K562 (cell line): ENCODE data around the gene BCL7C. TPM values are rescaled to one million over a fixed set of nuclear protein-coding genes. Genes with fewer than 3 reads are reported as not detected.

ENCODE experiments used
- CC2D1A ChIP-seq: fragments of 450-650 bp; IDR thresholded peaks from 2 replicates; pipeline ENCODE4 v1.6.1; 2017; ENCODE audit warnings: mild to moderate bottlenecking
- PTTG1 ChIP-seq: fragments of 450-650 bp; IDR thresholded peaks from 2 replicates; pipeline ENCODE4 v1.6.1; 2016; ENCODE audit warnings: low read depth, mild to moderate bottlenecking, missing genetic modification characterization, missing compliant biosample characterization
- polyA plus RNA-seq, 8 experiments: library from polyadenylated mRNA; depleted of rRNA in 4 of 8; stranded (reverse) in 5 of 8; unstranded in 3 of 8; fragments of >200 nt; fragmentation: Nextera tagmentation in 2 of 8; fragmentation: Illumina TruSeq in 1 of 8; extraction: Ambion mirVana in 2 of 8; extraction: Trizol in 1 of 8; gene quantifications; 2 replicates each; pipeline versions ENCODE4 v1.2.1 to v1.2.3, GENCODE V29; 2011 to 2014; ENCODE audit warnings: inconsistent platforms in 1 of 8, missing spikeins in 1 of 8
- total RNA-seq, 7 experiments: library from RNA; depleted of rRNA in 6 of 7; stranded (reverse); fragments of >200 nt in 6 of 7; fragmentation: Illumina TruSeq in 2 of 7; extraction: Trizol in 2 of 7; gene quantifications; 2 replicates each; pipeline versions ENCODE4 v1.2.1 to v1.2.3, GENCODE V29; 2011 to 2021; ENCODE audit warnings: low replicate concordance in 1 of 7
- TF ChIP-seq, protein P1 (sequence below): sonication (generic); formaldehyde crosslinking; IDR thresholded peaks from 2 replicates; pipeline ENCODE4 v1.8.0; 2022; ENCODE audit warnings: missing genetic modification reagents, mild to moderate bottlenecking, moderate library complexity, borderline replicate concordance
- TF ChIP-seq, protein P2 (sequence below), 2 experiments: fragments of 450-650 bp; formaldehyde crosslinking in 1 of 2; IDR thresholded peaks; 2 replicates each; pipeline versions ENCODE4 v1.4.0 to v1.6.1; 2014 to 2020; ENCODE audit warnings: mild to moderate bottlenecking in 2 of 2, borderline replicate concordance in 1 of 2, low read depth in 1 of 2

BCL7C gene
- total and polyA plus RNA-seq, 9 of the 15 experiments (the other 6 are each of a cell fraction or from before 2014, with no cell fraction given), result 1.7 to 85.8 (median 19.6) TPM

DNA sequence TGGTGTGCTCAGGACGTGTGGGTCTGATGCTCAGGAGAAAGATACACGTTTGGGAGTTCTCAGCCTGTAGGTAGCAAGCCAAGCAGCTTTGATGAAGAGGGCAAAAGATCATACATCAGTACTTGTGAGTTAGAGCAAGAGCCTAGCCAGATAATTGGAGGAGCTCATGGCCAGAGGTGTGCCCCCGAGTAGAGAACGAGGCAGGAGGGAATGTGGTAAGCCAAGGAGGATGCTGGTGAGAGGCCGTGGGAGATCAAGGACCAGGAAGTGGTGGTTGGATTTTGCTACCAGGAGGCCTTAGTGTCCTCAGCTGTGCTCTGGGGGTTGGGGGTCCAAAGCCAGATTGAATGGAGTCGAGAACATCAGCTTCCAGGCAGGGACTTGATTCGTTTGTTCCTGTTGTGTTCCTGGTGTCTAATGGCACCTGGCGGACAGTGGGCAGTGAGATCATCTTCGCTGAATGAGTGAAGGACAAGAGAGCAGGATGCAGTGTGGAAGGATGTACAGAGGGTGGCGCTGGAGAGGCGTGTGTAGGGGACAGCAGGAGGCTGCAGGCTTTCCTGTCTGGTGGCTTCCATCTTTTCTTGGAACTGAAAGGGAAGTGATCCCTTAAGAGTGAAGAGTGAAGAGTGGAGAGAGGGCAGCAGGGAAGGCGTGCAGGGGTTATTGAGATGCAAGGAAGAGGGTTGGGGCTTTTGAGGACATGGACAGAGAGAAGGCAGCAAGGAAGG, 41.1 kb upstream of the BCL7C start (continued):
- TF ChIP-seq, protein P1, sequence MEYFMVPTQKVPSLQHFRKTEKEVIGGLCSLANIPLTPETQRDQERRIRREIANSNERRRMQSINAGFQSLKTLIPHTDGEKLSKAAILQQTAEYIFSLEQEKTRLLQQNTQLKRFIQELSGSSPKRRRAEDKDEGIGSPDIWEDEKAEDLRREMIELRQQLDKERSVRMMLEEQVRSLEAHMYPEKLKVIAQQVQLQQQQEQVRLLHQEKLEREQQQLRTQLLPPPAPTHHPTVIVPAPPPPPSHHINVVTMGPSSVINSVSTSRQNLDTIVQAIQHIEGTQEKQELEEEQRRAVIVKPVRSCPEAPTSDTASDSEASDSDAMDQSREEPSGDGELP (CRISPR knock-in tag), result 0 out of 2 replicates have a peak, but pooled peaks have one; percentile 21
- TF ChIP-seq PTTG1 (tag) (no peak), CC2D1A (peak; percentile 47; the same call in 1 of the 2 replicates)
- TF ChIP-seq, protein P2, sequence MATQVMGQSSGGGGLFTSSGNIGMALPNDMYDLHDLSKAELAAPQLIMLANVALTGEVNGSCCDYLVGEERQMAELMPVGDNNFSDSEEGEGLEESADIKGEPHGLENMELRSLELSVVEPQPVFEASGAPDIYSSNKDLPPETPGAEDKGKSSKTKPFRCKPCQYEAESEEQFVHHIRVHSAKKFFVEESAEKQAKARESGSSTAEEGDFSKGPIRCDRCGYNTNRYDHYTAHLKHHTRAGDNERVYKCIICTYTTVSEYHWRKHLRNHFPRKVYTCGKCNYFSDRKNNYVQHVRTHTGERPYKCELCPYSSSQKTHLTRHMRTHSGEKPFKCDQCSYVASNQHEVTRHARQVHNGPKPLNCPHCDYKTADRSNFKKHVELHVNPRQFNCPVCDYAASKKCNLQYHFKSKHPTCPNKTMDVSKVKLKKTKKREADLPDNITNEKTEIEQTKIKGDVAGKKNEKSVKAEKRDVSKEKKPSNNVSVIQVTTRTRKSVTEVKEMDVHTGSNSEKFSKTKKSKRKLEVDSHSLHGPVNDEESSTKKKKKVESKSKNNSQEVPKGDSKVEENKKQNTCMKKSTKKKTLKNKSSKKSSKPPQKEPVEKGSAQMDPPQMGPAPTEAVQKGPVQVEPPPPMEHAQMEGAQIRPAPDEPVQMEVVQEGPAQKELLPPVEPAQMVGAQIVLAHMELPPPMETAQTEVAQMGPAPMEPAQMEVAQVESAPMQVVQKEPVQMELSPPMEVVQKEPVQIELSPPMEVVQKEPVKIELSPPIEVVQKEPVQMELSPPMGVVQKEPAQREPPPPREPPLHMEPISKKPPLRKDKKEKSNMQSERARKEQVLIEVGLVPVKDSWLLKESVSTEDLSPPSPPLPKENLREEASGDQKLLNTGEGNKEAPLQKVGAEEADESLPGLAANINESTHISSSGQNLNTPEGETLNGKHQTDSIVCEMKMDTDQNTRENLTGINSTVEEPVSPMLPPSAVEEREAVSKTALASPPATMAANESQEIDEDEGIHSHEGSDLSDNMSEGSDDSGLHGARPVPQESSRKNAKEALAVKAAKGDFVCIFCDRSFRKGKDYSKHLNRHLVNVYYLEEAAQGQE (IDR thresholded peaks at IDR 0.05; ENCODE audit: borderline replicate concordance), result peak; percentile 68; the same call in 1 of the 2 replicates
- TF ChIP-seq, protein P2 (CRISPR knock-in tag; IDR thresholded peaks at IDR 0.05; ENCODE audit: low read depth), result no peak
